GM23248 (cell line): Measurements from ENCODE around the gene UNC93B1.

Source experiments
- EZH2 ChIP-seq: fragments of 200-600 bp; sonication (generic); IDR thresholded peaks from 2 replicates; pipeline ENCODE4 v1.6.1; 2018; ENCODE audit warnings: antibody characterized with exemption, mild to moderate bottlenecking; ENCODE audit not compliant: insufficient read depth, poor library complexity, severe bottlenecking
- EZH2phosphoT487 ChIP-seq: fragments of 200-600 bp; sonication (generic); IDR thresholded peaks from 2 replicates; pipeline ENCODE4 v1.6.1; 2018; ENCODE audit warnings: antibody characterized with exemption, moderate library complexity, mild to moderate bottlenecking, low read depth; ENCODE audit not compliant: insufficient read depth

DNA sequence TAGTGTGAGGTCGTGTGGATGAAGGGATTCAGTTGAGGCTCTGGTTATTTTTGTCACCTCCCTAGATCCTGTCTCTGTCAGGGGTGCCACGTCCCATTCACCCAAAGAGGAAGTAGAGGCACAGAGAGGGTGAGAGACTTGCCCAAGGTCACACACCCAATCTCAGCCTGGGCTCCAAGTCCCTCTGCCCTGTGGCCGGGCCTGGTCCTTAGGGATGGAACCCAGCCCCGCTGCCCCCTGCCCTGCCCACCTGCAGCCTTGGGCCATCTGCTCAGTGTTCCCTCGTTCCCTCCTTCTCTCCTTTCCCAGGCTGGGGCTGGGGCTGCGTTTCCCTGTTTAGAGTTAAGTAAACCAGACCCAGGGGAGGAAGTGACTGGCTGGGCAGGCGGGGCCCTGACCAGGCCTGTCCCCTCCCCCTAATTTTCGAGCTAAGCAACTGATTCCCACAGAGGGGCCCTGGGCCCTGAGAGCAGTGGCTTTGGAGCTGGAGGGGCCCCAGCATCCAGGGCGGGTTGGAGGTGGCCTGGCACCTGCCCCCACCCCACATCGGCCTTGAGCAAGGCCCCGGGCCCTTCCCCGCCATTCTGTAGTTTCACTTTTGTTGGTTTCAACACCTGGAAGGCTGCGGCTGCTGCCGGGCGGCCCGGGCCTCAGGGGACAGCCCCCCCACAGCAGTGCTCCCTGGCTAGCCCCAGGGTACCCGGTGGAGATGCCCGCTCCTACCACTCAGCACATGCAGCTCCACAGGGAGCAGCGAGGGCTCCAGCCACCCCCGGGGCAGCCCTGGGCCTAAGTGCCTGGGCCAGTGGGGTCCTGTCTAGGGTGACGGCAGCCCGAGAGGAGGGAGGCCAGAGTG lies 36.4 kb upstream of the UNC93B1 start:
- TF ChIP-seq EZH2 (no peak), EZH2phosphoT487 (no peak)
